IMR-90 (cell line): ENCODE data around the gene YRDC. TPM values are rescaled to one million over a fixed set of nuclear protein-coding genes. Genes with fewer than 3 reads are reported as not detected.

Experiments
- ATAC-seq: fragments of 200-7000 bp; cut with Tn5 transposase; 2 replicates; pipeline ENCODE4 v1.9.1; 2020; ENCODE audit warnings: low read depth, mild to moderate bottlenecking, moderate library complexity
- BruUV-seq: library from RNA; stranded (reverse); fragments of 400-500 nt; replicated peaks from 2 replicates; lab custom pipeline; 2021; lab: Mats Ljungman, UMichigan
- CTCF ChIA-PET: fragments of 300-600 bp; formaldehyde crosslinking; extraction: SDS; loops from one replicate; lab custom pipeline; 2021; ENCODE audit warnings: antibody characterized with exemption; lab: Yijun Ruan, JAX
- POLR2A ChIA-PET: fragments of 300-600 bp; sonication (Branson Sonifier 250); formaldehyde crosslinking; loops from one replicate; lab custom pipeline; 2022; ENCODE audit warnings: antibody characterized with exemption; ENCODE audit not compliant: unreplicated experiment; lab: Charles Lee
- DNase-seq: peaks from one replicate; pipeline ENCODE4 v3.0.0; 2013
- H2AFZ ChIP-seq: replicated peaks from 2 replicates; pipeline ENCODE3; 2013; ENCODE audit warnings: low read length, mild to moderate bottlenecking; ENCODE audit not compliant: poor library complexity
- H2AK5ac ChIP-seq: 2 replicates; pipeline ENCODE4 v1.6.1; 2013; ENCODE audit warnings: low read depth, low read length, inconsistent platforms
- H2AK9ac ChIP-seq: replicated peaks from 2 replicates; pipeline ENCODE3; 2013; ENCODE audit warnings: mild to moderate bottlenecking, low read depth, low read length, moderate library complexity; ENCODE audit not compliant: poor library complexity
- H2BK120ac ChIP-seq: 2 replicates; pipeline ENCODE4 v1.6.1; 2013; ENCODE audit warnings: low read depth, low read length, inconsistent platforms
- H2BK15ac ChIP-seq: 3 replicates; pipeline ENCODE4 v1.6.1; 2013; ENCODE audit warnings: low read depth, low read length, inconsistent platforms
- H2BK20ac ChIP-seq: 2 replicates; pipeline ENCODE4 v1.6.1; 2013; ENCODE audit warnings: low read depth, mild to moderate bottlenecking, inconsistent platforms, low read length, moderate library complexity
- H2BK5ac ChIP-seq: 2 replicates; pipeline ENCODE4 v1.6.1; 2013; ENCODE audit warnings: mild to moderate bottlenecking, low read depth, low read length, inconsistent platforms; ENCODE audit not compliant: poor library complexity, severe bottlenecking
- H3K14ac ChIP-seq: replicated peaks from 2 replicates; pipeline ENCODE4 v1.6.1; 2013; ENCODE audit warnings: low read depth, low read length, inconsistent platforms
- H3K18ac ChIP-seq: 2 replicates; pipeline ENCODE4 v1.6.1; 2013; ENCODE audit warnings: low read depth, low read length, control low read depth
- H3K23ac ChIP-seq: 2 replicates; pipeline ENCODE4 v1.6.1; 2013; ENCODE audit warnings: low read depth, low read length, inconsistent platforms
- H3K27ac ChIP-seq: 2 replicates; pipeline ENCODE4 v1.5.1; 2013; ENCODE audit warnings: mild to moderate bottlenecking, control low read depth, low read length; ENCODE audit not compliant: insufficient read depth
- H3K27me3 ChIP-seq: 2 replicates; pipeline ENCODE4 v1.6.1; 2013; ENCODE audit warnings: low read length; ENCODE audit not compliant: control insufficient read depth, insufficient read depth
- H3K36me3 ChIP-seq: 2 replicates; pipeline ENCODE4 v1.6.1; 2013; ENCODE audit warnings: low read length, mixed read lengths; ENCODE audit not compliant: control insufficient read depth, insufficient read depth
- H3K4ac ChIP-seq: 2 replicates; pipeline ENCODE4 v1.6.1; 2013; ENCODE audit warnings: low read depth, low read length, inconsistent platforms
- H3K4me1 ChIP-seq: 2 replicates; pipeline ENCODE4 v1.6.1; 2013; ENCODE audit warnings: low read length, mixed read lengths; ENCODE audit not compliant: control insufficient read depth, insufficient read depth
- H3K4me2 ChIP-seq: 2 replicates; pipeline ENCODE4 v1.6.1; 2013; ENCODE audit warnings: low read depth, mild to moderate bottlenecking, control low read depth, low read length, moderate library complexity
- H3K4me3 ChIP-seq: 2 replicates; pipeline ENCODE4 v1.5.1; 2013; ENCODE audit warnings: low read depth, mild to moderate bottlenecking, control low read depth, low read length, moderate library complexity; ENCODE audit not compliant: insufficient read depth
- H3K56ac ChIP-seq: 2 replicates; pipeline ENCODE4 v1.6.1; 2013; ENCODE audit warnings: low read length, inconsistent platforms; ENCODE audit not compliant: insufficient read depth; ENCODE audit errors: extremely low read depth
- H3K79me1 ChIP-seq, 2 experiments: 2 replicates each; pipeline ENCODE4 v1.6.1; 2013; ENCODE audit warnings: low read length in 2 of 2, inconsistent platforms in 1 of 2, low read depth in 1 of 2
- H3K9ac ChIP-seq: 2 replicates; pipeline ENCODE4 v1.6.1; 2013; ENCODE audit warnings: low read depth, low read length, control low read depth
- H3K9me1 ChIP-seq: 2 replicates; pipeline ENCODE4 v1.6.1; 2013; ENCODE audit warnings: low read length, inconsistent platforms; ENCODE audit not compliant: insufficient read depth
- H3K9me3 ChIP-seq: 2 replicates; pipeline ENCODE4 v1.6.1; 2013; ENCODE audit warnings: low read length; ENCODE audit not compliant: control insufficient read depth, insufficient read depth
- H4K20me1 ChIP-seq: 2 replicates; pipeline ENCODE4 v1.6.1; 2013; ENCODE audit warnings: low read length, inconsistent platforms; ENCODE audit not compliant: insufficient read depth
- H4K5ac ChIP-seq: 2 replicates; pipeline ENCODE4 v1.6.1; 2013; ENCODE audit warnings: mild to moderate bottlenecking, low read depth, low read length, control low read depth
- H4K8ac ChIP-seq, 2 experiments: 2 replicates each; pipeline ENCODE4 v1.6.1; 2013; ENCODE audit warnings: low read depth in 2 of 2, low read length in 2 of 2, control low read depth in 1 of 2, inconsistent platforms in 1 of 2
- H4K91ac ChIP-seq: 2 replicates; pipeline ENCODE4 v1.6.1; 2013; ENCODE audit warnings: low read depth, low read length, inconsistent platforms; ENCODE audit not compliant: insufficient read depth
- BHLHE40 ChIP-seq: fragments of 150-350 bp; IDR thresholded peaks from 2 replicates; pipeline ENCODE4 v1.6.1; 2016; ENCODE audit warnings: mild to moderate bottlenecking, low read depth, low read length
- CEBPB ChIP-seq: IDR thresholded peaks from 2 replicates; pipeline ENCODE4 v1.6.1; 2012; ENCODE audit warnings: low read depth, low read length, improper control_type of control experiment
- ELK1 ChIP-seq: fragments of 150-350 bp; IDR thresholded peaks from 2 replicates; pipeline ENCODE4 v1.6.1; 2016; ENCODE audit warnings: low read depth, mild to moderate bottlenecking, low read length, moderate library complexity, borderline replicate concordance
- FOS ChIP-seq: fragments of 150-350 bp; IDR thresholded peaks from 2 replicates; pipeline ENCODE4 v1.6.1; 2016; ENCODE audit warnings: low read depth, low read length
- MAFK ChIP-seq: IDR thresholded peaks from 2 replicates; pipeline ENCODE4 v1.6.1; 2012; ENCODE audit warnings: low read depth, low read length, improper control_type of control experiment
- MAZ ChIP-seq: IDR thresholded peaks from 2 replicates; pipeline ENCODE4 v1.6.1; 2012; ENCODE audit warnings: low read depth, mild to moderate bottlenecking, low read length, improper control_type of control experiment, moderate library complexity, borderline replicate concordance
- POLR2A ChIP-seq: IDR thresholded peaks from 2 replicates; pipeline ENCODE4 v1.6.1; 2012; ENCODE audit warnings: mild to moderate bottlenecking, low read depth, low read length
- RCOR1 ChIP-seq: IDR thresholded peaks from 2 replicates; pipeline ENCODE4 v1.6.1; 2012; ENCODE audit warnings: mild to moderate bottlenecking, low read length, improper control_type of control experiment; ENCODE audit not compliant: insufficient replicate concordance
- RFX5 ChIP-seq: IDR thresholded peaks from 2 replicates; pipeline ENCODE4 v1.8.0; 2012; ENCODE audit warnings: low read depth, mild to moderate bottlenecking, low read length, moderate library complexity
- USF2 ChIP-seq: fragments of 150-350 bp; IDR thresholded peaks from 2 replicates; pipeline ENCODE4 v1.6.1; 2017; ENCODE audit warnings: mild to moderate bottlenecking, antibody characterized with exemption, low read length, low read depth
- WGBS, 2 experiments: methylation state at CpG; one replicate each; pipeline versions ENCODE4 v1.1.5 to v1.1.7; 2013; ENCODE audit warnings: missing lambda C conversion rate in 2 of 2; ENCODE audit not compliant: insufficient read length in 1 of 2; ENCODE audit errors: extremely low coverage in 2 of 2; 5-methylcytosine and 5-hydroxymethylcytosine counted together
- dilution Hi-C: fragments of 300-500 bp; cut with HindIII; formaldehyde crosslinking; loops from one replicate; pipeline ENCODE4 v1.14.3; 2018; ENCODE audit warnings: low sequenced_read_pairs; ENCODE audit not compliant: unreplicated experiment
- in situ Hi-C: fragments of 300-500 bp; cut with MboI; formaldehyde crosslinking; loops from 3 replicates; pipeline ENCODE4 v1.14.3; 2019; ENCODE audit warnings: low sequenced_read_pairs, inconsistent platforms, mixed read lengths
- intact Hi-C: fragments of 100-400 bp; cut with micrococcal nuclease; formaldehyde crosslinking; loops from 2 replicates; pipeline ENCODE4 v1.10.0; 2022
- polyA plus RNA-seq, 3 experiments: library from polyadenylated mRNA; depleted of rRNA; stranded (reverse); fragments of >200 nt; gene quantifications; 2 replicates each; pipeline ENCODE4 v1.2.3, GENCODE V29; 2012; ENCODE audit warnings: low replicate concordance in 1 of 3
- total RNA-seq: library from RNA; depleted of rRNA; stranded (reverse); fragments of >200 nt; gene quantifications from 2 replicates; pipeline ENCODE4 v1.2.3, GENCODE V29; 2012
- TF ChIP-seq, protein P1 (sequence below): conservative IDR thresholded peaks from 2 replicates; pipeline ENCODE4 v1.5.1; 2012; ENCODE audit warnings: mild to moderate bottlenecking, low read depth, low read length, improper control_type of control experiment

YRDC gene
- total and polyA plus RNA-seq, 2 of the 4 experiments (the other 2 are of a cell fraction) = 21.0 to 21.7 TPM

- H4K8ac ChIP-seq = no peak overlapping the region
- TF ChIP-seq MAFK (no peak), RFX5 (no peak), POLR2A (no peak), BHLHE40 (no peak), FOS (no peak), RCOR1 (peak; percentile 85), USF2 (no peak), ELK1 (no peak), MAZ (peak; percentile 36; the same call in 1 of the 2 replicates), CEBPB (no peak)
- TF ChIP-seq, protein P1, sequence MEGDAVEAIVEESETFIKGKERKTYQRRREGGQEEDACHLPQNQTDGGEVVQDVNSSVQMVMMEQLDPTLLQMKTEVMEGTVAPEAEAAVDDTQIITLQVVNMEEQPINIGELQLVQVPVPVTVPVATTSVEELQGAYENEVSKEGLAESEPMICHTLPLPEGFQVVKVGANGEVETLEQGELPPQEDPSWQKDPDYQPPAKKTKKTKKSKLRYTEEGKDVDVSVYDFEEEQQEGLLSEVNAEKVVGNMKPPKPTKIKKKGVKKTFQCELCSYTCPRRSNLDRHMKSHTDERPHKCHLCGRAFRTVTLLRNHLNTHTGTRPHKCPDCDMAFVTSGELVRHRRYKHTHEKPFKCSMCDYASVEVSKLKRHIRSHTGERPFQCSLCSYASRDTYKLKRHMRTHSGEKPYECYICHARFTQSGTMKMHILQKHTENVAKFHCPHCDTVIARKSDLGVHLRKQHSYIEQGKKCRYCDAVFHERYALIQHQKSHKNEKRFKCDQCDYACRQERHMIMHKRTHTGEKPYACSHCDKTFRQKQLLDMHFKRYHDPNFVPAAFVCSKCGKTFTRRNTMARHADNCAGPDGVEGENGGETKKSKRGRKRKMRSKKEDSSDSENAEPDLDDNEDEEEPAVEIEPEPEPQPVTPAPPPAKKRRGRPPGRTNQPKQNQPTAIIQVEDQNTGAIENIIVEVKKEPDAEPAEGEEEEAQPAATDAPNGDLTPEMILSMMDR = no peak
- 0% methylated on average over 13 of the region's 29 CpGs; no CpG with 5 or more reads in 1 of the 2 experiments for WGBS, 2 experiments
- intact Hi-C loops = no loop called here
- H3K9me1 ChIP-seq = no peaks in the 10 kb centered on the region
- H4K5ac ChIP-seq = no peak overlapping the region
- no peaks in the 10 kb centered on the region for H3K36me3 ChIP-seq
- ChIA-PET CTCF (no interaction called here), POLR2A (no interaction called here)
- no peak overlapping the region for H3K4me2 ChIP-seq
- no peak overlapping the region for H2AFZ ChIP-seq
- no peak overlapping the region for H4K91ac ChIP-seq
- BruUV-seq = no TSS peak
- no peaks in the 10 kb centered on the region for H3K79me1 ChIP-seq
- no peak overlapping the region for H2BK120ac ChIP-seq
- dilution Hi-C loops = no loop called here
- H3K18ac ChIP-seq = no peak overlapping the region
- H3K4ac ChIP-seq = no peak overlapping the region
- no peak overlapping the region for H3K23ac ChIP-seq
- no peak overlapping the region for H3K27ac ChIP-seq
- no peak overlapping the region for H2AK5ac ChIP-seq
- no peak overlapping the region for H2BK20ac ChIP-seq
- no peak overlapping the region for H3K4me3 ChIP-seq
- DNase-seq (peak; percentile 37), ATAC-seq (peak; percentile 90)
- peaks cover 44% of the 10 kb centered on the region for H3K27me3 ChIP-seq
- H2BK15ac ChIP-seq = no peak overlapping the region
- no peaks in the 10 kb centered on the region for H4K20me1 ChIP-seq
- in situ Hi-C loops = no loop called here
- H3K14ac ChIP-seq = no peak overlapping the region
- no peak overlapping the region for H3K9ac ChIP-seq
- no peak overlapping the region for H2BK5ac ChIP-seq
- no peaks in the 10 kb centered on the region for H3K4me1 ChIP-seq
- no peak overlapping the region for H3K56ac ChIP-seq
- H3K9me3 ChIP-seq = no peaks in the 10 kb centered on the region; the same call in 1 of the 2 replicates
- H2AK9ac ChIP-seq = peak overlapping the region; percentile 57
Measured at GRCh38 chr1:37764414-37764825, 43.6 kb downstream of the YRDC start.
